ENCODE results near the gene SH2D3A.
A peak's percentile ranks its signal among the peaks of the same experiment; 100 is the strongest.
"Not testable (repeated sequence)": the region's sequence is repeated elsewhere in the genome, so short reads cannot be mapped to it uniquely, and the experiment has no call there.

Gene SH2D3A

GRCh38 chr19:6767357-6768235 is at the start of gene SH2D3A:
SH2D3A (minus strand) TSS chr19:6767435; CDS start chr19:6763748, 3,687 bp downstream.
- DNase-seq = peak; percentile 11 to 21

GRCh38 chr19:6813659-6814058 is 46.4 kb upstream of the SH2D3A start:
- DNase-seq = no peak

DNA sequence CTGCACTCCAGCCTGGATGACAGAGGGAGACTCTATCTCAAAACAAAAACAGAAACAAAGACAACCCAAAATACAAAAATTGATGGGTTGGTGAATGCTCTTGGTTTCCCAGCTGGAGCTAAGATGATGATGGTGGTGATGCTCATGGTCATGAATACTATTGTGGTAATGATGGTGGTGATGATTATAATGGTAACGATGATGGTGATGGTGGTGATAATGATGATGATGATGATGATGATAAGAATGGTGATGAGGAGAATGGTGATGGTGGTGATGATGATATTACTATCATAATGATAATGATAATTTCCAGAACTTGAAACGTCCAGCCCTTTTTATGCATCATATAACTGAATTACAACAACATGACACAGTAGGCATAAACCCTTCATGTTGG is 45.4 kb upstream of the SH2D3A start:
- DNase-seq = no peak

DNA sequence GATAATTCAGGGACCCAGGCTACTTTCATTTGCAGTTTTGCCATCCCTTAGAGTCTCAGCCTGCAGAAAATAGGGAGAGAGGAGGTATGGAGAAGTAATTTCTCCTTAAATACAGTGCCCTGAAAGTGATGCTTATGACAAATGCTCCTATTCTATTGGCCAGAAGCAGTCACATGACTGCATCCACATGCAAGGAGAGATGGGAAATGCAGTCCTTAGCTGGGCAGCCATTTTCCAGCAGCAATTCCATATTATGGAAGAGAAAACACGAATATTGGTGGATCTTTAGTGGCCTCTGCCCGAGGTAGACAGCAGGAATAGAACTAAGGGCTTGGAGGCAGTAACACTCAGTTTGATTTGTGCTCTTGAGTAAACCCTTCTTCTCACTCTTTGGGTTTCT is 44.7 kb upstream of the SH2D3A start:
- no peak for DNase-seq

DNA sequence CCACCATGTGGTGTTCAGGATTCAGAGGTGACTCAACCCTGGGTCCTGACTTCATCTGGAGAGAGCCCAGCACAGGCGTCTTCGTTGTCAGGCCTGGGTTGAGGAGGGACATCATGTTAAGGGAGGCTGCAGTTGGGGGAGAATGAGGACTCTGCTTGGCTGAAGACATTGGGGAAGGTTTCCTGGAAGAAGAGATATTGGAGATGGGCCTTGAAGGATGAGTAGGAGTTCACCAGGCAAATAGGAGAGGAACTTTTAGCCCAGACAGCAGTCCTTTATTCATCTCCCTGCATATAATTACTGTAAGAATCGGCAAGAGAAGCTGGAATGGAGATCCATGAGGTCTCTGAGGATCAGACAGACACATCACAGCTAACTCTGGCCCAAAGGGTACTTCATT is 44.1 kb upstream of the SH2D3A start:
- no peak for DNase-seq

DNA sequence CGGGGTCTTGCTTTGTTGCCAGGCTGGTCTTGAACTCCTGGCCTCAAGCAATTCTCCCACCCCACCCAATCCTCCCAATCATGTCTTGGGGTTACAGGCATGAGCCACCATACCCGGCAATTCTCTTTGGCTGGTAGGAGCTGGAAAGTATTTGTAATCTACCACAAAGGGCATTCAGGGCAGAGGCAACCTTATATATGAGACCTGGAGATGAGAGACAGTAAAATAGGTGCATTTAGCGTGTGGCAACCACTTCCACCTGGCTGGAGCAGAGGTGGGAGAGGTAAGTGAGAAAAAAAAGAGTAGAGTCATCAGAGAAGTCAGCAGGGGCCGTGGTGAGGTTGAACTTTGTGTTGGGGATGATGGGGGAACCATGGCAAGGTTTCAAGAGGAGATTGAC is 42.0 kb upstream of the SH2D3A start:
- no peak for DNase-seq

- no peak for DNase-seq
Observed at GRCh38 chr19:6808494-6808893, 41.3 kb upstream of the SH2D3A start.

GRCh38 chr19:6807291-6807690 is 40.1 kb upstream of the SH2D3A start:
- no peak for DNase-seq

DNA sequence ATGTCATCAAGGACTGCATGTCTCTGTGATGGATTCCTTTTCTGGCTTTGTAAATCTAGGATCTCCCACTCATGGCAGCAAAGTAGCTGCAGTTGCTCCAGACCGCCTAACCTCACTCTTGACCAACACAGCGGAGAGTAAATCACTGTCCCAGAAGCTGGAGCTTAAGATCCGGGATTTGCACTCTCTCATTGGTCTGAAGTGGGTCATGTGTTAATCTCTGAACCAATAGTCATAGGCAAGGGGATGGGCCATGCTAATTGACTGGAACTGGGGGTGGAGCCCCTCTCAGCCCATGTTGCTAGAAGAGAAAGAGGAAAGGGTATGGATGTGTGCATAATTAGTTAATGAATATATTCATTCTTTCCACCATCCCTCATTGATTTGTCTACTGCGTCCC is 39.3 kb upstream of the SH2D3A start:
- no peak for DNase-seq

GRCh38 chr19:6803036-6803404 is 35.8 kb upstream of the SH2D3A start:
- DNase-seq = no peak

- no peak for DNase-seq
Observed at GRCh38 chr19:6802336-6803035, 35.3 kb upstream of the SH2D3A start.

DNA sequence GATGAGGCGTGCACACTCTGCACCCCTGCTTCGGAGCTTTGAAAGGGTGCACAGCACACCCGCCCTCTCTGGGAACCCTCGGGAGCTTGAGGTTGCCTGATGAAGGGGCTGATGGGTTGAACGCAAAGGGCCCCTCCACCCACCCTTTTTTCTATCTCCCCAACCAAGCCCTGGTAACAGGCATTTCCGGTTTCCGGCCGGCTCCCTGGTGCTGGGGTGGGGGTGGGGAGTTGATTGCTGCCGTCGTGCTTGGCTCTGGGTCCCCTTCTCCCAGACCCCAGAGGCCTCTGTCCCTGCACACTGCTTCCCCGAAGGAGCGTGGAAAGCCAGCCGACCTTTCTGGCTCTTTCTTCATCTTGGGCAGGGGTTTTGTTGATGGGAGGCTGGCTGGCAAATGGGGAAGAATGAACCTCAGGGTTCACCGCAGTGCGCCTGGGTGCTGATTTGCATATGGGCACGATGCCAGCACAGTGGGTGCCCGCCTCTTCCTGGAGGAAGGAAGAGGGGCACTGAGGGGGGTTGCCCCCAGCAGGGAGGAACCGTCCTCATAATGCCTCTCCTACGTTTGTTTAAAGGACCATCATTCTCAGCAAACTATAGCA is 34.4 kb upstream of the SH2D3A start:
- DNase-seq = peak in 1 of 2 experiments; percentile 36

GRCh38 chr19:6800991-6801484 is 33.8 kb upstream of the SH2D3A start:
- no peak for DNase-seq

- DNase-seq = not testable (repeated sequence)
Observed at GRCh38 chr19:6800160-6800790, 33.0 kb upstream of the SH2D3A start.

DNA sequence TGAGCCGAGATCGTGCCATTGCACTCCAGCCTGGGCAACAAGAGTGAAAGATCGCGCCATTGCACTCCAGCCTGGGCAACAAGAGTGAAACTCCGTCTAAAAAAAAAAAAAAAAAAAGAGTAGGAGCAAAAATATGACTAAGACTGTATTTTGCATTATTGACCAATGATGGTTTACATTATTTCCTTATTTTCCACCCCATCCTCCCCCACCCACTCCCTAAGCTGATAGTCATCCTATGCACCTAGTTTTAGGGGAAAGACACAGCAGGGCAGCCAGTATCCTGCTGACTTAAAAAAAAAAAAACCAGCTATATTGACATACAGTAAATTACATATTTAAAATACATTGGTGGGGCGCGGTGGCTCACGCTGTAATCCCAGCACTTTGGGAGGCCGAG is 30.4 kb upstream of the SH2D3A start:
- no peak for DNase-seq

- DNase-seq = no peak
Observed at GRCh38 chr19:6796278-6796677, 29.0 kb upstream of the SH2D3A start.

DNA sequence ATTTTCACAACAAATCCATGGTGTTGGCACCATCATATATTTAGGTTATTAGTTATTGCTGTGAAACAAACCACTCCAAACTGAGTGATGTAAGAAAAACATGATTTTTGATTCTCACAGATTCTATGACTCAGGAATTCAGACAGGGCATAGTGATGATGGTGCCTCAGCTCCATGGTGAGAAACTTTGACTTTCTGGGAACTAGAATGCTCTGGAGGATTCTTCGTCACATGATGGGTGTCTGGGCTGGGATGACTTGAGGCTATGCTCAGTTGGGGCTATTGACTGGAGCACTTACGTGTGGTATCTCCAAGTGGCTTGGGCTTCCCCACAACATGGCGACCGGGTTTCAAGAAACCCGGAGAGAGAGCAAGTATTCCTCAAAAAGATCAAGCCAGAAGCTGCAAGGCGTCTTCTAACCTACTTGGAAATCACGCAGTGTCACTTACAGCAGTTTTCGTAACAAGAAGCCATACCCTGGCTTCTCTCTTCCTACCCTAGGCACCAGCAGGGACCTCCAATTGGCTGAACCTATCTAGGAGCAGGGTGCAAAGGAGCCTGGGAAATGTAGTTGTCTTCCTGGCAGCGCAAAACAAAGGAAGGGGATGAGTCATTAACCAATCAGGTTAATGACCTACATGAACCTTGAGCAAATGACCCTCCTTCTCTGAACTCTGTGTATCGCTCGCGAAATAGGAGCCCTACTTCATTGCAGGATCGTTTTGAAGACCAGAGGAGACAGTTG is 27.6 kb upstream of the SH2D3A start:
- DNase-seq = no peak

- DNase-seq = no peak
Observed at GRCh38 chr19:6793973-6794372, 26.7 kb upstream of the SH2D3A start.

- no peak for DNase-seq
Observed at GRCh38 chr19:6793411-6793810, 26.2 kb upstream of the SH2D3A start.

GRCh38 chr19:6791237-6791636 is 24.0 kb upstream of the SH2D3A start:
- no peak for DNase-seq

DNA sequence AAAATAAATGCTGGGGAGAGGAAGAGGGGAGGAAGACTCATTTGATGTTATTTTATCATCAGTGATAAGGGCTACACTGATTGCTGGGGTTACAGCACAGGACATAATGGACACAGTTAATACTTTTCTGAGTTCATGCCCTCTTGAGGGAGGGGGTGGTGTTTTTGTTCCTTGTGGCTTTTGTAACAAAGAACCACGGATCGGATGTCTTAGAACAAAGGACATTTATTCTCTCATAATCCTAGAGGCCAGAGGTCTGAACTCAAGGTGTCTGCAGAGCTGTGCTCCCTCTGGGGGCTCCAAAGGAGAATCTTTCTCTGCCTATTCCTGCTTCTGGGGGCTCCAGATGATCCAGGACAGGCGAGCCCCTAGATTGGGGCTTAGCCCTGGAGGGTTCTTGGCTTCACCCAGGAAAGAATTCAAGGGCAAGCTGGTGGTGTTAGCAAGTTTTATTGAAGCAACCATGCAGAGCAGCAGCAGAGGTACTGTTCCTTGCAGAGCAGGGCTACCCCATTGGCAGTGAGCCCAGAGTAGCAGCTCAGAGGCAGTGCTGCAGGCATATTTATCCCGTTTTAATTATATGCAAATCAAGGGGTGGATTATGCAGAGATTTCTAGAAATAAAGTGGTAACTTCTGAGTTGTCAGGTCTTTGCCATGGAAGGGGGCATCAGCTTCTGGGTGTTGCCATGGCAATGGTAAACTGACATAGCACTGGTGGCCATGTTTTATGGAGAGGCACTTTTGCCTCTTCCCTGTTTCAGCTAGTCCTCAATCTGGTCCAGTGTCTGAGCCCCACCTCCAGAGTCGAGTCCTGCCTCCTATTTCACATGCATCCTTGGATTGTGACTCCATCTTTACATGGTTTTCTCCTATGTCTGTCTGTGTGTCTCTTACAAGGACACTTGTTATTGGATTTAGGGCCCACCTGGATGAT is 23.2 kb upstream of the SH2D3A start:
- no peak for DNase-seq

Measured in NCI-H1930 (cell line).